Skeletal muscle tissue (tissue), 4 donors: ENCODE results near the gene PYY. TPM values are rescaled to one million over a fixed set of nuclear protein-coding genes. Genes with fewer than 3 reads are reported as not detected.
"Not testable (repeated sequence)": the region's sequence is repeated elsewhere in the genome, so short reads cannot be mapped to it uniquely, and the experiment has no call there.

Experiments used
- H3K27ac ChIP-seq: one replicate; pipeline ENCODE4 v1.7.0; 2013; ENCODE audit warnings: mild to moderate bottlenecking, low read depth, low read length, inconsistent platforms
- H3K27me3 ChIP-seq, 3 donors: one replicate each; pipeline ENCODE4 v1.7.0; 2013; ENCODE audit warnings: low read length in 3 of 3; ENCODE audit not compliant: control insufficient read depth in 3 of 3, insufficient read depth in 3 of 3
- H3K36me3 ChIP-seq, 3 donors: one replicate each; pipeline ENCODE4 v1.7.0; 2013; ENCODE audit warnings: low read length in 3 of 3; ENCODE audit not compliant: control insufficient read depth in 3 of 3, insufficient read depth in 3 of 3
- H3K4me1 ChIP-seq, 3 donors: one replicate each; pipeline ENCODE4 v1.7.0; 2013; ENCODE audit warnings: low read length in 3 of 3, mild to moderate bottlenecking in 3 of 3; ENCODE audit not compliant: control insufficient read depth in 3 of 3, insufficient read depth in 3 of 3
- H3K4me3 ChIP-seq, 3 donors: one replicate each; pipeline ENCODE4 v1.7.0; 2013; ENCODE audit warnings: low read length in 3 of 3
- H3K9ac ChIP-seq, 3 donors: one replicate each; pipeline ENCODE4 v1.7.0; 2013; ENCODE audit warnings: low read length in 3 of 3, mild to moderate bottlenecking in 3 of 3, moderate library complexity in 2 of 3, low read depth in 1 of 3
- H3K9me3 ChIP-seq, 3 donors: one replicate each; pipeline ENCODE4 v1.7.0; 2013; ENCODE audit warnings: low read length in 3 of 3; ENCODE audit not compliant: control insufficient read depth in 3 of 3
- total RNA-seq: library from RNA; depleted of rRNA; stranded (reverse); fragments of >200 nt; gene quantifications from one replicate; pipeline ENCODE4 v1.2.3, GENCODE V29; 2014
- donor health status: Osteomylitis.

PYY gene
- not detected for total RNA-seq

GRCh38 chr17:43953746-43954145, at the start of gene PYY:
TSS of gene PYY (minus strand) at chr17:43953940. CDS start at chr17:43953483, 457 bp downstream.
- Histone ChIP-seq H3K4me3 (no peak within 1 kb of the TSS), H3K4me1 (peaks cover 0 to 8% (median 4%) of the 10 kb centered on the region in 3 donors), H3K27ac (no peak within 1 kb of the TSS), H3K9me3 (no peaks in the 10 kb centered on the region), H3K36me3 (no peaks in the 10 kb centered on the region), H3K27me3 (peaks cover 53 to 65% (median 62%) of the 10 kb centered on the region in 3 donors), H3K9ac (no peak within 1 kb of the TSS)

GRCh38 chr17:44002141-44002848, 48.6 kb upstream of the PYY start:
- no peak overlapping the region for H3K9ac ChIP-seq
- H3K9me3 ChIP-seq: no peaks in the 10 kb centered on the region
- H3K4me3 ChIP-seq: no peak overlapping the region
- H3K27me3 ChIP-seq: peaks cover 31 to 53% (median 32%) of the 10 kb centered on the region in 3 donors
- H3K27ac ChIP-seq: no peak overlapping the region
- no peaks in the 10 kb centered on the region for H3K36me3 ChIP-seq
- peaks cover 22 to 25% (median 23%) of the 10 kb centered on the region in 3 donors for H3K4me1 ChIP-seq

GRCh38 chr17:44001461-44001920, 47.8 kb upstream of the PYY start:
- Histone ChIP-seq H3K27ac (no peak overlapping the region), H3K27me3 (peaks cover 29 to 48% (median 33%) of the 10 kb centered on the region in 3 donors), H3K4me3 (no peak overlapping the region), H3K9ac (no peak overlapping the region), H3K36me3 (no peaks in the 10 kb centered on the region), H3K9me3 (no peaks in the 10 kb centered on the region), H3K4me1 (peaks cover 16 to 19% (median 17%) of the 10 kb centered on the region in 3 donors)

DNA sequence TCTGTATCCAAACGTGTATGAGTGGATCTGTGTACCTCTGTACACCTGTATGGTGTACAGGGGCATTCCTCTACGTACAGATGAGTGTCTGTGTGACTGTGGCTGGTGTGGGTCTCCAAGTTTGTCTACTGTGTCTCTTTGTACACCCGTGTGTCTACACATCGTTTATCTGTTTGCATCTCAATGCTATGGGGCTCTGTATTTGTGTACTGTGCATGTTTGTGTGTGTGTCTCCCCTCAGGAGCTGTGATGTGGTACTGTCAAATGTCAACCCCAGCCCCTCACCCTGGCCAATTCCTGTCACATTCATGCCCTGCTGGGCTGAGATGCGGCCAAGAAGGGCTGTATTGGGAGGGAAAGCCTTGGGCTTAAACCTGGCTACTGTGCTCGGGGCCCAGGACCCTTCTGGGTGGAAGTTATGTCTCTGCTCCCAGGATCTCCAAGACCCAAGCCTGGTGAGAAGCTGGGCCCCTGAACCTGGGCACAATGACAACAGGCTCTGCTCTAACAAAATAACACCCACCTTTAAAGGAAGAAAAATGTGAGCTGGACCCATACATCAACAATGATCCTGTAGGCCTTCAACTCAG, 47.2 kb upstream of the PYY start:
- Histone ChIP-seq H3K9ac (no peak overlapping the region), H3K4me1 (peaks cover 11 to 14% (median 12%) of the 10 kb centered on the region in 3 donors), H3K27ac (no peak overlapping the region), H3K9me3 (no peaks in the 10 kb centered on the region), H3K36me3 (no peaks in the 10 kb centered on the region), H3K4me3 (no peak overlapping the region), H3K27me3 (peaks cover 28 to 48% (median 32%) of the 10 kb centered on the region in 3 donors)

DNA sequence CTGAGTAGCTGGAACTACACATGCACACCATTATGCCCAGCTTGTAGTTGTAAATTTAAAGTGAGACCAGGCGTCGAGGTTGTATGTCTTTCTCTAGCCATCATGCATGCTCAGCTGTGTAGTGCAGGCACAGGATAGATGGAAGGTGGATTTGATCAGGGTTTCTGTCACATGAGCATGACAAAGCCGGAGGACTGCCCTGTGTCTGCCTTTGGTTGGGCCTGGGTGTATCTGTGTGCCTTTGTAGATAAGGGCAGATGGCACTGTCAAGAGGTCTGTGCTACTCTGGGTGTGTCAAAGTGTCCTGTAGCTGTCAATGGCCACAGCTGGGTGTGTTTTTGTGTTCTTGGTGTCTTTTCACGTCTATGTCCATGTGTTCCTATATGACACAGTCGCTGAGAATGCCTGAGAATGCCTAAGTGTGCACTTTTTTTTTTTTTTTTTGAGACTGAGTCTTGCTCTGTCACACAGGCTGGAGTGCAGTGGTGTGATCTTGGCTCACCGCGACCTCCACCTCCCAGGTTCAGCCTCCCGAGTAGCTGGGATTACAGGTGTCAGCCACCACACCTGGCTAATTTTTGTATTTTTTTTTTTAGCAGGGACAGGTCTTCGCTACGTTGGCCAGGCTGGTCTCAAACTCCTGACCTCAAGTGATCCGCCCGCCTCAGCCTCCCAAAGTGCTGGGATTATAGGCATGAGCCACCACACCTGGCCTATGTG, 46.6 kb upstream of the PYY start:
- Histone ChIP-seq H3K27ac (no peak overlapping the region), H3K27me3 (peaks cover 23 to 44% (median 28%) of the 10 kb centered on the region in 3 donors), H3K4me1 (peaks cover 5 to 7% (median 5%) of the 10 kb centered on the region in 3 donors), H3K36me3 (no peaks in the 10 kb centered on the region), H3K4me3 (no peak overlapping the region), H3K9me3 (no peaks in the 10 kb centered on the region), H3K9ac (no peak overlapping the region)

- peaks cover 16 to 41% (median 27%) of the 10 kb centered on the region in 3 donors for H3K27me3 ChIP-seq
Observed at GRCh38 chr17:43999024-43999423, 45.3 kb upstream of the PYY start.

GRCh38 chr17:43998552-43998951, 44.8 kb upstream of the PYY start:
- Histone ChIP-seq H3K9ac (no peak overlapping the region), H3K9me3 (no peaks in the 10 kb centered on the region), H3K27ac (no peak overlapping the region), H3K4me1 (peaks cover 3 to 9% (median 8%) of the 10 kb centered on the region in 3 donors), H3K36me3 (no peaks in the 10 kb centered on the region), H3K27me3 (peaks cover 16 to 38% (median 27%) of the 10 kb centered on the region in 3 donors), H3K4me3 (no peak overlapping the region)

More at GRCh38 chr17:43999024-43999423, 45.3 kb upstream of the PYY start:
- H3K9ac ChIP-seq: no peak overlapping the region
- no peak overlapping the region for H3K27ac ChIP-seq
- H3K36me3 ChIP-seq: no peaks in the 10 kb centered on the region
- H3K4me3 ChIP-seq: no peak overlapping the region
- H3K4me1 ChIP-seq: peaks cover 3 to 9% (median 8%) of the 10 kb centered on the region in 3 donors
- H3K9me3 ChIP-seq: no peaks in the 10 kb centered on the region

GRCh38 chr17:43997180-43997579, 43.4 kb upstream of the PYY start:
- H3K9me3 ChIP-seq, H3K36me3 ChIP-seq, H3K9ac ChIP-seq, H3K27ac ChIP-seq, H3K4me1 ChIP-seq, H3K4me3 ChIP-seq: not testable (repeated sequence)
- H3K27me3 ChIP-seq: peaks cover 12 to 30% (median 21%) of the 10 kb centered on the region in 3 donors

DNA sequence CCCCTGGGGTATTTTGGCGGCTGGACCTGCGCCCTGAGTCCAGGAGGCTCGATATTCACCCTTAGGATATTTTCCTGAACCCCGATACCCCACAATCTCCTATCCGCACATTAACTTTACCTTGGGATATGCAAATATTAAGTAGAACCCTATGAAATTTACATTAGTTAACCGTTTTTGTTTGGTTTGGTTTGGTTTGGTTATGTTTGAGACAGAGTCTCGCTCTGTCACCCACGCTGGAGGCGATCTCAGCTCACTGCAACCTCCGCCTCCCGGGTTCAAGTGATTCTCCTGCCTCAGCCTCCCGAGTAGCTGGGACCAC, 41.4 kb upstream of the PYY start:
- Histone ChIP-seq H3K36me3 (no peaks in the 10 kb centered on the region), H3K4me1 (peaks cover 3 to 9% (median 8%) of the 10 kb centered on the region in 3 donors), H3K9ac (no peak overlapping the region), H3K4me3 (no peak overlapping the region), H3K27me3 (peaks cover 11 to 19% (median 18%) of the 10 kb centered on the region in 3 donors), H3K27ac (no peak overlapping the region), H3K9me3 (no peaks in the 10 kb centered on the region)
